BJ (cell line): ENCODE results near the gene CACNA2D4. TPM values are rescaled to one million over a fixed set of nuclear protein-coding genes. Genes with fewer than 3 reads are reported as not detected.

ENCODE experiments used
- CTCF ChIA-PET: fragments of 350-600 bp; formaldehyde crosslinking; extraction: SDS; loops from one replicate; lab custom pipeline; 2021; ENCODE audit warnings: antibody characterized with exemption, inconsistent platforms; lab: Yijun Ruan, JAX
- POLR2A ChIA-PET: fragments of 300-600 bp; sonication (Branson Sonifier 250); formaldehyde crosslinking; extraction: SDS; loops from one replicate; lab custom pipeline; 2021; ENCODE audit warnings: antibody characterized with exemption; lab: Charles Lee
- DNase-seq: peaks from one replicate; pipeline ENCODE4 v3.0.0-alpha.2; 2011; ENCODE audit warnings: low read depth
- H3K27me3 ChIP-seq: 2 replicates; pipeline ENCODE4 v1.6.0; 2011; ENCODE audit warnings: low read length; ENCODE audit not compliant: control insufficient read depth, insufficient read depth
- H3K36me3 ChIP-seq: 2 replicates; pipeline ENCODE4 v1.5.1; 2011; ENCODE audit warnings: low read length; ENCODE audit not compliant: control insufficient read depth, insufficient read depth
- H3K4me3 ChIP-seq: 2 replicates; pipeline ENCODE4 v1.5.1; 2011; ENCODE audit warnings: low read depth, mild to moderate bottlenecking, control low read depth, low read length
- CTCF ChIP-seq: IDR thresholded peaks from 2 replicates; pipeline ENCODE4 v1.5.1; 2011; ENCODE audit warnings: low read depth, mild to moderate bottlenecking, control low read depth, inconsistent platforms, low read length, moderate library complexity; ENCODE audit not compliant: insufficient read depth
- polyA plus RNA-seq: library from polyadenylated mRNA; depleted of rRNA; stranded (reverse); fragments of >200 nt; gene quantifications from 2 replicates; pipeline ENCODE4 v1.2.3, GENCODE V29; 2011

CACNA2D4 gene
- polyA plus RNA-seq, 1 experiment = 0.39 TPM

GRCh38 chr12:1855241-1855640, 63.2 kb downstream of the CACNA2D4 start:
- H3K4me3 ChIP-seq = no peak overlapping the region
- POLR2A ChIA-PET = no interaction called here
- TF ChIP-seq CTCF = no peak
- peaks cover 10% of the 10 kb centered on the region for H3K27me3 ChIP-seq
- no peaks in the 10 kb centered on the region for H3K36me3 ChIP-seq
- no peak for DNase-seq
- CTCF ChIA-PET = no interaction called here

- no peak for TF ChIP-seq CTCF
- Histone ChIP-seq H3K36me3 (no peaks in the 10 kb centered on the region), H3K4me3 (no peak overlapping the region), H3K27me3 (peaks cover 12% of the 10 kb centered on the region)
- DNase-seq = no peak
- POLR2A ChIA-PET = no interaction called here
- CTCF ChIA-PET = no interaction called here
Observed at GRCh38 chr12:1853716-1854115, 64.7 kb downstream of the CACNA2D4 start.

GRCh38 chr12:1852076-1852475, 66.4 kb downstream of the CACNA2D4 start:
- no peak for TF ChIP-seq CTCF
- ChIA-PET POLR2A (no interaction called here), CTCF (no interaction called here)
- Histone ChIP-seq H3K4me3 (no peak overlapping the region), H3K27me3 (peaks cover 18% of the 10 kb centered on the region), H3K36me3 (no peaks in the 10 kb centered on the region)
- no peak for DNase-seq

GRCh38 chr12:1851151-1851701, 67.2 kb downstream of the CACNA2D4 start:
- ChIA-PET CTCF (no interaction called here), POLR2A (no interaction called here)
- H3K4me3 ChIP-seq = no peak overlapping the region
- no peak for TF ChIP-seq CTCF
- H3K27me3 ChIP-seq = peaks cover 21% of the 10 kb centered on the region
- no peaks in the 10 kb centered on the region for H3K36me3 ChIP-seq
- peak; percentile 15 for DNase-seq

GRCh38 chr12:1848745-1849144, 69.7 kb downstream of the CACNA2D4 start:
- TF ChIP-seq CTCF = no peak
- H3K36me3 ChIP-seq = no peaks in the 10 kb centered on the region
- H3K4me3 ChIP-seq = no peak overlapping the region
- peaks cover 34% of the 10 kb centered on the region for H3K27me3 ChIP-seq
- no peak for DNase-seq
- ChIA-PET POLR2A (no interaction called here), CTCF (no interaction called here)
